Forelimb muscle (tissue), 1 donor: ENCODE data around the gene MACF1. TPM values are rescaled to one million over a fixed set of nuclear protein-coding genes. Genes with fewer than 3 reads are reported as not detected.
"Not testable (repeated sequence)": the region's sequence is repeated elsewhere in the genome, so short reads cannot be mapped to it uniquely, and the experiment has no call there.

ENCODE experiments used
- DNase-seq: peaks from one replicate; pipeline ENCODE4 v3.0.0-alpha.2; 2013; ENCODE audit warnings: low read depth
- polyA plus RNA-seq: library from polyadenylated mRNA; unstranded; fragments of 120-200 nt; gene quantifications from one replicate; pipeline ENCODE4 v1.2.1, GENCODE V29; 2013; ENCODE audit not compliant: insufficient read length

The MACF1 gene
- polyA plus RNA-seq, 1 donor, result 263 TPM

DNA sequence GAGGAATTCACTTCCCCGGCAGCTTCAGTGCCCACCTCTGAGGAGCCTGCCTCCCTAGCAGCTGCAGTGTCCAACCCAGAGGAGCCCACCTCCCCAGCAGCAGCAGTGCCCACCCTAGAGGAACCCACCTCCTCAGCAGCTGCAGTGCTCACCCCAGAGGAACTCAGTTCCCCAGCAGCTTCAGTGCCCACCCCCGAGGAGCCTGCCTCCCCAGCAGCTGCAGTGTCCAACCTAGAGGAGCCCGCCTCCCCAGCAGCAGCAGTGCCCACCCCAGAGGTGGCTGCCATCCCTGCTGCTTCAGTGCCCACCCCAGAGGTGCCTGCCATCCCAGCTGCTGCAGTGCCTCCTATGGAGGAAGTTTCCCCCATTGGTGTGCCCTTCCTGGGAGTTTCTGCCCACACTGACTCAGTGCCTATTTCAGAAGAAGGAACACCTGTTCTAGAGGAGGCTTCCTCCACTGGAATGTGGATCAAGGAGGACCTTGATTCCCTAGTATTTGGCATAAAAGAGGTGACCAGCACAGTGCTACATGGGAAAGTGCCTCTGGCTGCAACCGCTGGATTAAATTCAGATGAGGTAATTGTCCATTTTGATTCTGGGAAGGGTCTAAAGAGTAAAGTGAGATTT, 209.5 kb downstream of the MACF1 start:
- no peak for DNase-seq

DNA sequence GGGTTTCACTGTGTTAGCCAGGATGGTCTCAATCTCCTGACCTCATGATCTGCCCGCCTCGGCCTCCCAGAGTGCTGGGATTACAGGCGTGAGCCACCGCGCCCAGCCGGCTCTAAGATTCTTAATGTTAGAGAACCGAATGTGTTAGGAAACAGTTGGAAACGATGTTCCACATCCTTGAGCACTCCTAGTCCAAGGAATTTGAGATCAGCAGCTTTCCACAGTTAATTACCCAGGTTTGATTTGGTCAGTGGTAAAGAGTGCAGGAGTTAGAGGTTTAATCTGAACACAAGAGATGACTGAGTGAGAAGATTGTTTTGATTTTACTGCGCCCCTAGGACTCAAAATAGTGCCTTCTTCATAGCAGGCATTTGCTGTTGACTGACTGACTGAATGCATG, 211.1 kb downstream of the MACF1 start:
- no peak for DNase-seq

GRCh38 chr1:39416609-39417008, 212.1 kb downstream of the MACF1 start:
- no peak for DNase-seq

- no peak for DNase-seq
These were observed 213.7 kb downstream of the MACF1 start for GRCh38 chr1:39418236-39418635.

- no peak for DNase-seq
These were observed 216.0 kb downstream of the MACF1 start for GRCh38 chr1:39420493-39420892.

DNA sequence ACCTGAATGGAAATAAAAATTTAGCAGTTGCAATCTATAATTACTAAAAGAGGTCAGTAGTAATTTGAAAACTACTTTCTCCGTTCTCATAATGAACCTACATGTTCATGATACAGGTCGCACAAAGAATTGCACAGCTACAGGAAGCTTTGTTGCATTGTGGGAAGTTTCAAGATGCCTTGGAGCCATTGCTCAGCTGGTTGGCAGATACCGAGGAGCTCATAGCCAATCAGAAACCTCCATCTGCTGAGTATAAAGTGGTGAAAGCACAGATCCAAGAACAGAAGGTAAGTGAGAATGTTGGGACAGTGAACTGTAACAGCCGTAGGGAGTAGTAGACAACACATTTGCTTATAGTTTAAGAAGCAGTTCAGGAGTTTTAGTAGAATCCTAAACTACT, 218.1 kb downstream of the MACF1 start:
- no peak for DNase-seq

- DNase-seq, result no peak
These were observed 220.7 kb downstream of the MACF1 start for GRCh38 chr1:39425151-39425550.

DNA sequence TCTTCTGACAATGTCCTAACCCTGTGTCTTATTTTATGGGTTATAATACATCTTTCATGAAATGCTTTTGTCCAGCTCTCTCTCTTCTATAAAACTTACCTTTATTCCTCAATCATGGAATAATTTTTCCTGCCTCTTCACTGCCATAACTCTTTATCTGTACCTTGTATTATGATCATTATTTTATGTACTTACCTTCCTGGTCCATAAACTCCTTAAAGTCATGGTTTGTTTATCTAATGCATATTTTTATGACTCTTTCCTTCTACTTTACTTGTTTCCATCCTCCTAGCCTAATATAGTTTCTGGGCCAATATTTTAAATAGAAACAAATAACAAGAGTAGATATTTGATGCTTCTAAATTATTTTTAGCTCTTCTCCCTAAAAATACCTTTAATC, 221.1 kb downstream of the MACF1 start:
- no peak for DNase-seq

DNA sequence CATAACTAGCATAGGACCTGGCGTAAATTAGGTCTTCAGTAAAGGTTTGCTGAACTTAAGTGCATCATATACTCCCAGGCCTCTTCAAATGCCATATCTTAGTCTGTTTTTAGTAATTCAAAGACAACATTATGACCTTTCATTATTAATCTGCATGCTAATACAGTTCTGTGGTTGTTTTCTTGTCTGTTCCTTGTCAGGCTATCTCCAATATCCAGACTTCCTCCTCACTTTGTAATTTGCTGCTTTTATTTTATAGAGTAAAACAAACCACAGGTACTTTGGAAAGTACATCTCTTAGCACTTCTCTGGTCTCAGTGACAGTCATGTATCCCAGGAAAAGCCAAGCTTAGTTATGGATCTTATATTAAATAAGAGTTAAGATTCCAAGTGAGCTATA, 221.9 kb downstream of the MACF1 start:
- no peak for DNase-seq

- DNase-seq, result no peak
These were observed 222.9 kb downstream of the MACF1 start for GRCh38 chr1:39427374-39427773.

GRCh38 chr1:39427912-39428311, 223.4 kb downstream of the MACF1 start:
- no peak for DNase-seq

DNA sequence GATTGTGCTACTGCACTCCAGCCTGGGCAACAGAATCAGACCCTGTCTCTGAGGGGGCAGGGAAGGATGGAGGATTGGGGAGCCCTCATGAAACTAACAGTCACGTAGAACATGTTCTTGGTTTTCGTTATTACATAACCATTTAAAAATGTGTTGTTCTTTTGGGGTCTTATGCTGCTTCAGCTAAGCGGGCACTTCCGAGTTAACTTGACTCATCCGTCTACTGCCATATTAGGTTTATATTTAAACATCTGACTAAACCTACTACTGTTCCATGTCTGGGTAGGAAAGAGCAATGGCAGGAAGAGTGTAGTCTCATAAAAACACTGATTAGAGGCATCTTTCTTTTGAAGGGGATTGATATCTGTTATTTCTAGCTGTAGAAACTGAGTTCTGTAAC, 227.4 kb downstream of the MACF1 start:
- DNase-seq, result no peak

DNA sequence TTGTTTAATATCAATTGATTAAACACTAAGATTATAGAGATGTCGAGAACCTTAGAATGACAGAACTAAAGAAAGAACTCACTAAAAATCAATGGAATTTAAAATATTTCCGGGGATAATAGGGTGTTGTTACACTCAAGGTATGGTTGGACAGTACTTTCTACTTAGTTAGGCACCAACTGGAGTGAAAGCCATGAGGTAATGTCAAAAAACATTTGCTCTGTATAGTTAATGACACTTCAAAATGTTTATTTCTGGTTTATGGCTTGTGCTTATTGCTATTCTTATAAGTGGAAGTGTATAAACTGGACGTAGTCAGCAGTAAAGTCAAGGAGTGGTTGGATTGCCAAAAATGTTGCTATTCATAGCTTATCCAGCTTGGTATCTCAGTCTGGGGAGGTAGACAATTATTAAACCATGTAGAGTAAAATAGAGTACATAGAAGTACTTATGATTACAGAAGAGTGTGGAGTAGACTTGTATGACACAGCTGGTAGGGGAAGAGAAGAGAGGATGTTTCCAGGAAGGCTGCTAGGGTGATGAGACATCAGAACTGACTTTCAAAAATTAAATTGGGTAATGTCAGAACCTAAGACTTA, 230.4 kb downstream of the MACF1 start:
- no peak for DNase-seq

DNA sequence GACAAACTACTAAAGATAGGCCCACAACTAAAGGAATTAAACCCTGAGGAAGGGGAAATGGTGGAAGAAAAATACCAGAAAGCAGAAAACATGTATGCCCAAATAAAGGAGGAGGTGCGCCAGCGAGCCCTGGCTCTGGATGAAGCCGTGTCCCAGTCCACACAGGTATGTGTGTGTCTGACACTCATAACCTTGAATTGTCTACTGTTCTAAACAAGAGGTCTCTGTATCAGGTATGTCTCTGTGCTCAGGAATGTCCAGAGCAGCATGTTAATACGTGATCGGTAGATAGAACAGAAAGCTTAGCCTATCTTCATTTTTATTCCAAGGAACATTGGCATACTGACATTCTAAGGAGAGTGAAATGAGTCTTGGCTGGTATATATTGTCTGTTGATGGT, 231.1 kb downstream of the MACF1 start:
- DNase-seq, result no peak

DNA sequence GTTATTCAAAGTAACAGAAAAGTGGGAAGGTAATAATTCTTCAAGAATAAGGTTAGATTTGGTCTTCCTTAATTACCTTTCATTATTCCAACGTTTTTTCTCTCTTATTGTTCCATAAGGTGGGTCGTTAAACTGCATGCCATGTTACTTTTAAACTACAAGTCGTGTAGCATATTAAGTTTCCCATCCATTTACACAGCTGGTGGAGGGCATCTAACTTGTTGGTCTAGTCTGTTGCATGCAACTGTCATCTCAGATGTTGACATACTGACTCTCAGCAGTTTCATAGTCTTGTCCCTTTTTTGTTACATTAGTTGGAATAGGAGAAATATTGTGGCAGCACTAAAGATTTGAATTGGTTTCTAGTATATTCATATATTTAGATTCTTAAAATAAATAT, 232.3 kb downstream of the MACF1 start:
- DNase-seq, result no peak

- DNase-seq, result no peak
These were observed 233.5 kb downstream of the MACF1 start for GRCh38 chr1:39438042-39438441.

DNA sequence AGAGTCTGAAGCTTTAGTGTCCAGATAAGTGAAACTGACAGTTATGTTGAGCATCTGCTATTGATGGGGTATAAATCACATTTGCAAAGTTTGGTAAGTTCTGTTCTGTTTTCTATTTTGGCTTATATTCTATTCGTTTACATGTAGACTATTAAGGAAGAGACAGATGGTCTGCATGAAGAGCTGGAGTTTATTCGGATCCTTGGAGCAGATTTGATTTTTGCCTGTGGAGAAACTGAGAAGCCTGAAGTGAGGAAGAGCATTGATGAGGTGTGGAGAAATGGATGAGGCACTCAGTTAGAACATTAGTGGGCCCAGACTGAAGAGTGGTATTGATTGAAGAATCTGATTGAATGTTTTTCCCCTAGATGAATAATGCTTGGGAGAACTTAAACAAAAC, 236.4 kb downstream of the MACF1 start:
- DNase-seq, result no peak

GRCh38 chr1:39441797-39442196, 237.3 kb downstream of the MACF1 start:
- DNase-seq, result no peak

GRCh38 chr1:39445573-39445972, 241.1 kb downstream of the MACF1 start:
- no peak for DNase-seq

- DNase-seq, result no peak
These were observed 242.6 kb downstream of the MACF1 start for GRCh38 chr1:39446986-39447567.

- DNase-seq, result not testable (repeated sequence)
These were observed 245.5 kb downstream of the MACF1 start for GRCh38 chr1:39450041-39450440.

- DNase-seq, result no peak
These were observed 246.6 kb downstream of the MACF1 start for GRCh38 chr1:39450956-39451606.

DNA sequence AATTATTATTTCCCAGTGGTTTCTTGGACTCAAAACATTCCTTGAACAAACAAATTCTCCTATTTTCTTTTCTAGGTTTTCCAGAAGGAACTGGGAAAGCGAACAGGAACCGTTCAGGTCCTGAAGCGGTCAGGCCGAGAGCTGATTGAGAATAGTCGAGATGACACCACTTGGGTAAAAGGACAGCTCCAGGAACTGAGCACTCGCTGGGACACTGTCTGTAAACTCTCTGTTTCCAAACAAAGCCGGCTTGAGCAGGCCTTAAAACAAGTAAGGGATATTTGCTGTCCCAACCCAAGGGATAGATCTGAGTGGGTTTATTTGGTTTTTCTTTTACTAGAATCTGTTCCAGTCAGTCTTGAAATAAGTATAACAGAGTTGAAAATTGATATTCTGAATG, 247.6 kb downstream of the MACF1 start:
- no peak for DNase-seq
